HG03135 (cell line): ENCODE measurements around the gene CNBD2.
A peak's percentile ranks its signal among the peaks of the same experiment; 100 is the strongest.
"Not testable (repeated sequence)": the region's sequence is repeated elsewhere in the genome, so short reads cannot be mapped to it uniquely, and the experiment has no call there.

Experiments
- ATAC-seq: cut with Tn5 transposase; IDR thresholded peaks from one replicate; pipeline ENCODE4 v1.9.1; 2021; ENCODE audit warnings: mild to moderate bottlenecking, moderate library complexity; ENCODE audit not compliant: unreplicated experiment

Gene CNBD2

DNA sequence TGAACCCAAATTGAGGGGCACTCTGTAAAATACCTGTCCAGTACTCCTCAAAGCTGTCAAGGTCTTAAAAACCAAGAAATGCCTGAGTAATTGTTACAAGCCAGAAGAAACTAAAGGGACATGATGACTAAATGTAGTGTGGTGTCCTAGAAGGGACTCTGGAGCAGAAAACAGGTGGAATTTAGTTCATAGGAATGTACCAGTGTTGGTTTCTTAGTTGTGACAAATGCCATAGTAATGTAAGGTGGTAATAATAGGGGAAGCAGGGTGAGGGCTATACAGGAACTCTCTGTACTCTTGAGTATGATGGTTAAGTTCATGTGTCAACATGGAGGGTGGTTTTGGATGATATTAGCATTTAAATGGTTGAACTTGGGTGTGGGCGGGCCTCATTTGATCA lies 92.3 kb downstream of the CNBD2 start:
- no peak for ATAC-seq

DNA sequence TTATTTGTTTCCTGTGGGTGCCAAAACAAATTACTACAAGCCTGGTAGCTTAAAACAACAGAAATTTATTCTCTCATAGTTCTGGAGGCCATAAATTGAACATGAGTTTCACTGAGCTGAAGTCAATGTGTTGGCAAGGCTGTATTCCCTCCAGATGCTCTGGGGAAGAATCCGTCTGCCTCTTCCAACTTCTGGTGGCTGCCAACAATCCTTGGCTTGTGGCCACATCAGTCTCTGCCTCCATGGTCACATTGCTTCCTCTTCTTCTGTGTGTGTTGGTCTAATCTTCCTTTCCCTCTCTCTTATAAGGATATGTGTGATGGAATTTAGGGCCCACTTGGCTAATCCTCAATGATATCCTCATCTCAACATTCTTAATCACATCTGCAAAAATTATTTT lies 93.4 kb downstream of the CNBD2 start:
- ATAC-seq = no peak

DNA sequence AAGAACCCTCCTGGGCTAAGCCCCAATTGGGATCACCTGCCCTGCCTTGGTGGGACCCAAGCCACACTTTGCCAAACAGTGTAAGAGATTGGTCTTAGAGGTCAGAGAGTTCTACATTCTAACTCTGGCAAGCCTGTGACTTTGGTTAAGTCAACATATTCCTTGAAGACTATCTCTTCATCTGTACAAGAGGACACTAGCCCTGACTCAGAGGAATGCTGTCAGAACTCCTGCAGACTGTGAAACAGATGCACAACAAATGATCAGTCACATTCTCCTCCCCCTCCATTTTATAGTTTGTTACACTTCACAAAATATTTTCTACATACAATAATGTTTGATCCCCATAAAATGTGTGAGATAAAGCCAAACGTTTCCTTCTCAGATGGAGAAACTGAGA lies 94.4 kb downstream of the CNBD2 start:
- no peak for ATAC-seq

DNA sequence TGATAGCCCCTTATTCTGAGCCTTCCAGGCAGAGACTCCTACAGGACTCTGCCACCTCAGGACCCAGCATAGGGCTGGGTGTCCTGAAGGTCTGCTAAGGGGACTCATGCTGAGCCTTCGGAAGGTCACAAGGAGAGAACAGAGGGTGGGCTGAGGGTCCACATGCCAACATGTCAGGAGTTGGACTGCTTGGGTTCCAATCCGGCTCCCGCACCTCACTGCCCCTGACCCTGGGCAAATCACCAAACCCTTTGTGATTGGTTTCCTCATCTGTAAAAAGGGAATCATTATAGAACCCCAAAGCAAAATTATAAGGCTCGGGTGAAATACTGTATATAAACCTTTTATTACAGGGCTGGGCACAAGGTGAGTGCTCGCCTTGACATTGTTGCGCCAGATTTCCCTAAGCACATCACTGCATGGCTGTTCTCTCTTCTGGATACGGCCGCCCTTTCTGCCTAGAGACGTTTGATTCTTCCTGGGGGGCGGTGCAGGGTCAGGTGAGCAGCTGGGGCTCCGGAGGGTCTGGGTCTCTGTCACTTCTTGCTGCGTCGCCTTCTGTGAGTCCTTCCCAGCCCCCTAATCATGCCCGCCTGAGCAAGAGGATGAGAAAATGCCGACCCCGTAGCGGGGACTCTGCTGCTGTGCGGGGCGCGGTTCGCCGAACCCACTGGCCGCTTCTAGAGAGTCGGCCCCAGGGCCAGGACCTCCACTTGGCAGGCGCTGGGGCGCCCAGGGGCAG lies 95.7 kb downstream of the CNBD2 start:
- ATAC-seq = no peak

DNA sequence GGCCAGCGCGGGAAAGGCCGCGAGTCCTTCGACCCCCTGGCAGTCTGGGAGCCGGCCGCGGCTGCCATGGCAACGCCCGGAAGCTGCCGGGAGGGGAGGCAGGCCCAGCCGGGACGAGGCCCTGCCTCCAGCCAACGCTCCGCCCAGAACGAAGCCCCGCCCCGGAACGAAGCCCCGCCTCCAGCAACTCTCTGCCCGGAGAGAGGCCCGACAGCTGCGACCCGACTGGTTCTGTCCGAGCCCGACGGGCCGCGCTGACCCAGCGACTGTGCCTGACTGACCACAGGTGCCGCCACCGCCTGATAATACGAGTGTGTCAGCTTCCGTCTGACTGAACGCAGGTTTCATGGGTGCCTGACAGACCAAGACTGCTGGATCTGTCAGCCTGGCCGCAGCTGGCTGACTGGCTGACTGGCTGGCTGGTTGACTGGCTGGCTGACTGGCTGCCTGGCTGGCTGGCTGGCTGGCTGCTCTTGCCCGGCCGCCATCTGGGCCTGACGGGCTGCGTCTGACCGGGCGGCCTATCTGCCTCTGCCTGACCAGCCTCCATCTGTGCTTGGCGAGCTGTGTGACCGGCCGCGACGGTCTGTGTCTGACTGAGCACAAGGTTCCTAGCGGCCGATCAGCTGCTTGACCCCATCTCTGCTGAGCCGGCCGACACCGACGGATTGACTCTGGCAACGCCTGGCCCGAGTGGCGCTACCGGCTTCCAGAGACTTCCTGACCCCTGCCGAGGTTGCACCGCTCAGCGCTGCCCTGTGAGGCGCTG lies 96.5 kb downstream of the CNBD2 start:
- ATAC-seq = peak; percentile 85

DNA sequence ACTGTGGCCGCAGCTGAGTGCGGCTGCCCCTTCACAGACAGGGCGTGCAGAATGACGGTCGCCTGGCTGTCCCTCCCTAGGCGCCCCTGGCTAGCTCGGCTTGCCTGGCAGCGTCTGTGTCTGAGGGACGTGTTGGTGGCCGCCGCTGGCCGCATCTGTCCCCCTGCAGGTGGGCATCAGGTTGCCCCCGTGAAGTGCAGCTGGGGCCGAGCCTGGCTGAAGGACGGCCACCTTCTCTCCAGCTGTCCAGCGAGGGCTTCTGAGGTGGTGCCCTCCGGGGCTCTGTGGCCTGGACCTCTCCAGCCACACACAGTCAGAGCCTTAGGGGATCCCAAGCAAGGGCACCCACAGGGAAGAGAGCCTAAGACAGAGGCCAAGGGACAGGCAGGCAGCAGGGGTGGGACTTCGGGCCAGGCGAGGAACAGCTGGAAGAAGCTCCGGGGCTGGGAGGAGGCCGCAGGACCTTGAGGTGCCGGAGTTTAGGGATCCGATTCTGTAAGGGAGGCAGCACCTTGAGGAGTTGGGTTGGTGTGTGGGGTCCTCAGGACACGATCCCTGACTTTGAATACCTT lies 97.1 kb downstream of the CNBD2 start:
- no peak for ATAC-seq

DNA sequence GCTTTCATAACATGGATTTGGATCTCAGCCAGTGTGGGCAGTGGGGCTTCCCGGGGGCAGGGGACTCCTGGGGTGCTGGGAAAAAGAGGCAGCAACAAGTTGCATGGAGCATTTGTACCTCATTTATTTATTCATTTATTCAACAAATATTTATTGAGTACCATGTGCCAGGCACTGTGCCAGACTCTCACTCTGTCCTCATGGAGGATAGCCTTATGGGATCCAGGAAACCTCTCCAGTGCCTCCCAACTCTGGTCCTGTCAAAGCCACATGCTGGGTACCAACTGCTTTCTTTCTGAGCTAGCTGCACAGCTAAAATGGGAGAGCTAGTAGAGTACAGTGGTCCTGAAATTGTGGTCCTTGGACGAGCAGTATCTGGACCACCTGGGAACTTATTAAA lies 98.4 kb downstream of the CNBD2 start:
- no peak for ATAC-seq

DNA sequence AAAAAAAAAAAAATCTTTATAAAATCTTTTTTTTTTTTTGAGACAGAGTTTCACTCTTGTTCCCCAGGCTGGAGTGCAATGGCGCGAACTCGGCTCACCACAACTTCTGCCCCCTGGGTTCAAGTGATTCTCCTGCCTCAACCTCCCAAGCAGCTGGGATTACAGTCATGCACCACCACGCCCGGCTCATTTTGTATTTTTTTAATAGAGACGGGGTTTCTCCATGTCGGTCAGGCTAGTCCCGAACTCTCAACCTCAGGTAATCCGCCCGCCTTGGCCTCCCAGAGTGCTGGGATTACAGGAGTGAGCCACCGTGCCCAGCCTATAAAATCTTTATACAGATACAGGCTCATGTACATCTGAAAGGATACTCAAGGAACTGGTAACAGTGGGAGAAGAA lies 100.1 kb downstream of the CNBD2 start:
- not testable (repeated sequence) for ATAC-seq

DNA sequence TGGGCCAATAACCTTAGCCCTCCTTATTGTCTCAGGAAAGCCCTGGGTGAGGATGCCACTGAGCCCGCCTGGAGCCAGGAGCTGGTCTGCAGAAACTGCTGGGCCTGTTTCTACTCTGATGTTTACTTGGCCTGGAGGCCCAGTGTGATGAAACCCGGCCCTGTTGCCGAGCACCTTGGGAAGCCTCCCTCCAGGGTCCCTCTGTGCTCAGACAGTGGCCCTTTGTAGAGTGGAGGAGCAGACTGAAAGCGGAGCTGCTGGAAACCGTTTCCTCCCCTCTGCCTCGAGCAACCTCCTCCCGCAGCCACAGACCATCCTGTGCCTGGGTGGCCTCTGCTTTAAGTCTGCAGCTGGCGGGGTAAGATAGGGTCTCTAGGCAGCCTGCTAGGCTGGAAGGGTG lies 102.1 kb downstream of the CNBD2 start:
- no peak for ATAC-seq

DNA sequence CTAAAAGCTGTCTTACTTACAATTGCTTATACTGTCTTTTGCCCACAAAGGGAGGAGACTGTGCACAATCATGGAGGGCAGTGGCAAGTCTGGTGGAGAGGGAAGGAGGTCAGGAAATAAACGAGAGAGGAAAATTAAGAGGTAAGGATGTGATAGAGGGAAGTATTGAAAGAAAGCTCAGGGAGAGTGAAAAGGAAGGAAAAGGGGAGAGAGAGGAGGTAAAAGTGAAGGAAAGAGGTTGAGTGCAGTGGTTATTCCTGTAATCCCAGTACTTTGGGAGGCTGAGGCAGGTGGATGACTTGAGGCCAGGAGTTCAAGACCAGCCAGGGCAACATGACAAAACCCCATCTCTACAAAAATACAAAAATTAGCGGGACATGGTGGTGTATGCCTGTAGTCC lies 103.5 kb downstream of the CNBD2 start:
- no peak for ATAC-seq

DNA sequence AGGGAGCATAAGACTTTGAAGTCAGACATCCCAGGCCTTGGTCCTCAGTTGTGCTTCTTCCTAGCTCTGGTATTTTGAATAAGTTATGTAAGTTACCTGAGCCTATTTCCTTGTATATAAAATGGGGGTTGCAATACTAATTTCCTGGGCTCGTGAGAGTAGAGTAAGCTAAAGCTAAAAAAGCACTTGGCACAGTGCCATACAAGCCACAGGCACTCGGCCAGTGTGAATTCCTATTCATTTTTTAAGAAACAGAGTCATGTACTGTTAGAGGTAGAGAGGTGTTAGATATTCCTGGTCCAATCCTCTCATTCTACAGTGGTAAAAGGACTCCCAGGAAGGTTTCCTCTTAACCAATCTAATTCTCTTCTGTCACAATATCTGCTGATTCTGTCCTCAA lies 106.6 kb downstream of the CNBD2 start:
- ATAC-seq = no peak

DNA sequence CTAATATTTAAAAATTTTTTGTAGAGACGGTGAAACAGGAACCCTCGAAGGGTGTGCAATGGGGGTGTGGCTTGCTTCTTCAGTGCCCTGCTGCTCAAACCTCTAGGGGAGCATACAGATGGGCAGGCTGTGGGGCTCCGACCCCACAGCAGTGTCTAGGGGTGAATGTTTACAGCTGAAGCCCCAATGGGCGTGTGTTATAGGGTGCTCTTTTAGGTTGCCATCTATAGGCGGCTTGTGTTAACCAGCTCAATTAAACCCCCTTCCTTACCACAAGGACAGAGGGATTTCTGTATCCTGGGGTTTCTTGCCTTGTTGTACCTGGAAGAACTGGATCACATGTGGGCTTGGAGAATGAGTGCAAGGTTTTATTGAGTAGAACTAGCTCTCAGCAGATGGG lies 109.4 kb downstream of the CNBD2 start:
- not testable (repeated sequence) for ATAC-seq

DNA sequence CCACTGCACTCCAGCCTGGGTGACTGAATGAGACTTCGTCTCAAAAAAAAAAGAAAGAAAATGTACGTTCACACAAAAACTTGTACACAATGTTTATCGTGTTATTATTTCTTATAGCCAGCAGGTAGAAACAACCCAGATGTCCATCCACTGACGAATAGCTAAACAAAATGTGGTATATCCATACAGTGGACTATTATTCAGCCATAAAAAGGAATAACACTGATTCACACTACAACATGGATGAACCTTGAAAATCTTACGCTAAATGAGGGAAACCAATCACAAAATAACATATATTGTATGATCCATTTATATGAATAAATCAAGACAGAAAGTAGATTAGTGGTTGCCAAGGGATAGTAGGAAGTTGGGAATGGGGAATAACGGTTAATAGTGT lies 111.1 kb downstream of the CNBD2 start:
- no peak for ATAC-seq

DNA sequence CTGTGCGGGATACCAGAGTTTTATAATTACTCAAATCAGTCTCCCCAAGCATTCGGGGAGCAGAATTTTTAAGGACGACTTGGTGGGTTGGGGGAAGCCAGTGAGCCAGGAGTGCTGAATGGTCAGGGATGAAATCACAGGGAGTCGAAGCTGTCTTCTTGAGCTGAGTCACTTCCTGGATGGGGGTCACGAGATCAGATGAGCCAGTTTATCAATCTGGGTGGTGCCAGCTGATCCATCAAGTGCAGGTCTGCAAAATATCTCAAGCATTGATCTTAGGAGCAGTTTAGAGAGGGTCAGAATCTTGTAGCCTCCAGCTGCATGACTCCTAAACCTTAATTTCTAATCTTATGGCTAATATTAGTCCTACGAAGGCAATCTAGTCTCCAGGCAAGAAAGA lies 111.6 kb downstream of the CNBD2 start:
- ATAC-seq = not testable (repeated sequence)
